LHCN-M2 (cell line): Measurements from ENCODE around the gene ADAMTSL5. TPM values are rescaled to one million over a fixed set of nuclear protein-coding genes. Genes with fewer than 3 reads are reported as not detected.

Source experiments
- DNase-seq: peaks from one replicate; pipeline ENCODE4 v3.0.0-alpha.2; 2012; ENCODE audit warnings: low read depth
- total RNA-seq: library from RNA; depleted of rRNA; stranded (reverse); fragments of >200 nt; gene quantifications from 2 replicates; pipeline ENCODE4 v1.2.3, GENCODE V29; 2014; rRNA removed

ADAMTSL5 gene
- total RNA-seq, 1 experiment from 2014 or later, result 0.75 TPM

GRCh38 chr19:1467490-1468273 lies 45.1 kb downstream of the ADAMTSL5 start:
- DNase-seq, result no peak

DNA sequence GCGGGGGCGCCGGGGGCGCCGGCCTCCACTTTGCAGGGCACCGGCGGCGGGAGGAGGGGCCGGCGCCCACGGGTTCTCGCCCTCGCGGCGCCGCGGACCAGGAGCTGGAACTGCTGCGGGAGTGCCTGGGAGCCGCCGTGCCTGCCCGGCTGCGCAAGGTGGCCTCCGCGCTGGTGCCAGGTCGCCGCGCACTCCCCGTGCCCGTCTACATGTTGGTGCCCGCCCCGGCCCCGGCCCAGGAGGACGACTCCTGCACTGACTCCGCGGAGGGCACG lies 45.7 kb downstream of the ADAMTSL5 start:
- no peak for DNase-seq

GRCh38 chr19:1466461-1467214 lies 46.2 kb downstream of the ADAMTSL5 start:
- DNase-seq, result no peak

DNA sequence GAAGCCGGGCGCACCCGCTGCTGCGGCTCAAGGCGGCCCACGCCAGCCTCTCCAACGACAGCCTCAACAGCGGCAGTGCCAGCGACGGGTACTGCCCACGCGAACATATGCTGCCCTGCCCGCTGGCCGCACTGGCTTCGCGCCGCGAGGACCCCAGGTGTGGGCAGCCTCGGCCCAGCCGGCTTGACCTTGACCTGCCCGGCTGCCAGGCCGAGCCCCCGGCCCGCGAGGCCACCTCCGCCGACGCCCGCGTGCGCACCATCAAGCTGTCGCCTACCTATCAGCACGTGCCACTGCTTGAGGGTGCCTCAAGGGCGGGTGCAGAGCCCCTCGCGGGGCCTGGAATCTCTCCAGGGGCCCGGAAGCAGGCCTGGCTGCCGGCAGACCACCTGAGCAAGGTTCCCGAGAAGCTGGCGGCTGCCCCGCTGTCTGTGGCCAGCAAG lies 46.8 kb downstream of the ADAMTSL5 start:
- no peak for DNase-seq

DNA sequence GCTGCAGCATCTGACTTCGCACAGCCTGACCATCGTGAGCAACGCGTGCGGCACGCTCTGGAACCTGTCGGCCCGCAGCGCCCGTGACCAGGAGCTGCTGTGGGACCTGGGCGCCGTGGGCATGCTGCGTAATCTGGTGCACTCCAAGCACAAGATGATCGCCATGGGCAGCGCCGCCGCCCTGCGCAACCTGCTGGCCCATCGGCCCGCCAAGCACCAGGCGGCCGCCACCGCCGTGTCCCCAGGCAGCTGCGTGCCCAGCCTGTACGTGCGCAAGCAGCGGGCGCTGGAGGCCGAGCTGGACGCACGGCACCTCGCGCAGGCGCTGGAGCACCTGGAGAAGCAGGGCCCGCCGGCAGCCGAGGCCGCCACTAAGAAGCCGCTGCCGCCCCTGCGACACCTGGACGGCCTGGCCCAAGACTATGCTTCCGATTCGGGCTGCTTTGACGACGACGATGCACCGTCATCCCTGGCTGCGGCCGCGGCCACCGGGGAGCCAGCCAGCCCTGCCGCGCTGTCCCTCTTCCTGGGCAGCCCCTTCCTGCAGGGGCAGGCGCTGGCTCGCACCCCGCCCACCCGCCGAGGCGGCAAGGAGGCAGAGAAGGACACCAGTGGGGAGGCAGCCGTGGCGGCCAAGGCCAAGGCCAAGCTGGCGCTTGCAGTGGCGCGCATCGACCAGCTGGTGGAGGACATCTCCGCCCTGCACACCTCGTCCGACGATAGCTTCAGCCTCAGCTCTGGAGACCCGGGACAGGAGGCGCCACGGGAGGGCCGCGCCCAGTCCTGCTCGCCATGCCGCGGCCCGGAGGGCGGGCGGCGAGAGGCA lies 47.4 kb downstream of the ADAMTSL5 start:
- no peak for DNase-seq

GRCh38 chr19:1461862-1462261 lies 51.0 kb downstream of the ADAMTSL5 start:
- DNase-seq, result no peak

DNA sequence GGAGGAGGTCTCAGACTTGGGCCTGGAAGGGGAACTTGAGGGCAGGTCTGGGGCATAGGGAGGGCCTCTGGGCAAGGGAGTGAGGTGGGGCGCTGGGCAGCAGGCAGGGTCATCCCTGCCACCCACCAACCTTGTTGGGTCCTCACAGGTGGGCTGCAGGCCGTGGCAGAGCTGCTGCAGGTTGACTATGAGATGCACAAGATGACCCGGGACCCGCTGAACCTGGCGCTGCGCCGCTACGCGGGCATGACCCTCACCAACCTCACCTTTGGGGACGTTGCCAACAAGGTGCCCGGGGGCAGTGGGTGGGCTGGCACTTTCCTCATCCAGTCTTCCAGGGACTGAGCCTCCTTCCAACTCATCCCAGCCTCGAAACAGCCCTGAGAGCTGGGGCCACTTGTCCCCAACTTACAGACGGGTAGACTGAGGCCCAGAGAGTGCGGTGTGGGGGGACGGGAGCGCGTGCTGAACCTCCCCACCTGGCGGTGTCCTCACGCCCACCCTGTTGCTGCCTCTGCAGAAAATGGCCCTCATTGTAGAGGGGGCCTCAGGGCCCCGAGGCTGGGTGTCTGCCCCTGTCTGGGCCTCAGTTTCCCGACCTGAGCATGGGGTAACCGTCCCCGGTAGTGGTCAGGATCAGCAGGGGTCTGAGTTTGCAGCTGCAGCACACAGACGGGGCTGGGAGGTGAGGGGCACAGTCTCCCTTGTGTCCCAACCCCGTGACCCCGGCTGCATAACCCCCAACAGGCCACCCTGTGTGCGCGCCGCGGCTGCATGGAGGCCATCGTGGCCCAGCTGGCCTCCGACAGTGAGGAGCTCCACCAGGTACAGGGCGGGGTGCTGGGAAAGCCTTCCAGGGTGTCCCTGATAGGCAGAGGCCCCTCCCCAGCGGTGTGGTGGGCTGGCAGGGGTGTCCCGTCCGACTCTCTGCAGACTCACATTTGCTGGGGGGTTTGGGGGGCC lies 52.5 kb downstream of the ADAMTSL5 start:
- no peak for DNase-seq

DNA sequence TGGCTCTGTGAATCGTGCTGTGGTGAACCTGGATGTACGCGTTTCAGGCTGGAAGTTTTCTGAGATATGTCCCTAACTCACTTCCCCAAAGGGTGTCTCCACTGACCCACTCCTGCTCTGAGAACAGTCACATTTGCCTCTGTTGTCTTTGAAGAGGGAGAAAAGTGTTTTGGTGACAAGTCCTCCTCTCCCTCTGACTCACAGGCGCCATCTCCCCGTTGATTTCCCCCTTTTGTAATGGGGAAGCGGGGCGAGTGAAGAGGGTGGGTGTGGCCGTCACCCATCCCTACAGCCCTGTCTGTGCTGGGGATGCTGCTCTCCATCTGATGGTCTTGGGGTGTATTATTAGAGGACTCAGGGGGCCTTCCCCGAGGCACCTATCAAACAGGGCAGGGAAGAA lies 53.3 kb downstream of the ADAMTSL5 start:
- no peak for DNase-seq

DNA sequence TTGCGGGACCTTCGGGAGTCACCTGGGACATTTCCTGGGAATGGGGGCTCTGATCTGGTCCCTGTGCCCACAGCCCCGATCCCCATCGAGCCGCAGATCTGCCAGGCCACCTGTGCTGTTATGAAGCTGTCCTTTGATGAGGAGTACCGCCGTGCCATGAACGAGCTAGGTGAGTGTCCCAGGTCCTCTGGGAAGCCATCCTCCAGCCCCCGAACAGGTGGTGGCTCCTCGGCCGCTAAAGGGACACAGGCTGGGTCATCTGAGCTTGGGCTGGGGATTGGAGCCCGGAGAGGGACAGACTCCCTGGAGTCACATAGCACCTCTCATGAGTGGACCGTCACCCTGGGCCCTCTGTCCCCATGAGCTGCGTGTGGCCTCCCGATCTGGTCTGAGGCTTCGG lies 54.9 kb downstream of the ADAMTSL5 start:
- no peak for DNase-seq

DNA sequence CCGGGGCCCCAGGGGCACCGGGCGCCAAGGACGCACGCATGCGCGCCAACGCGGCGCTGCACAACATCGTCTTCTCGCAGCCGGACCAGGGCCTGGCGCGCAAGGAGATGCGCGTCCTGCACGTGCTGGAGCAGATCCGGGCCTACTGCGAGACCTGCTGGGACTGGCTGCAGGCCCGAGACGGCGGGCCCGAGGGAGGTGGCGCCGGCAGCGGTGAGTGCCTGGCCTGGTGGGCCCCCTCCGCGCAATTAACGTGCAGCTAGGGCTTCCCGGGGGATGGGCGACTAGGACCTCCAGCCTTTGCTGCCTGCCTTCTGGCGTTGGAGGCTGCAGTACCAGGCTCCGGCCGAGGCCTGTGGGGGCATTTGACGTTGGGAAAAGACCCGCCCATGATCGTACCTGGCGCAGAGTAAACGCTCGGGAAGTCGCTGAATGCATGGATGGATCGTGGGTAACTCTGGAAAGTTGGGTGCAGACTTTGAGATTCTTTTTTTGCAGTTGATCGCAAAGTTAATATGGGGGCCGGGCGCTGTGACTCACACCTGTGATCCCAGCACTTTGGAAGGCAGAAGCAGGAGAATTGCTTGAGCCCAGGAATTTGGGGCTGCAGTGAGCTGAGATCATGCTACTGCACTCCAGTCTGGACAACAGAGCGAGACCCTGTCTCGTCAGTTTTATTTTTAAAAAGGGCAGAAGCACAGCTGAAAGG lies 55.6 kb downstream of the ADAMTSL5 start:
- no peak for DNase-seq

- DNase-seq, result no peak
Measured at GRCh38 chr19:1456121-1456900, 56.5 kb downstream of the ADAMTSL5 start.

DNA sequence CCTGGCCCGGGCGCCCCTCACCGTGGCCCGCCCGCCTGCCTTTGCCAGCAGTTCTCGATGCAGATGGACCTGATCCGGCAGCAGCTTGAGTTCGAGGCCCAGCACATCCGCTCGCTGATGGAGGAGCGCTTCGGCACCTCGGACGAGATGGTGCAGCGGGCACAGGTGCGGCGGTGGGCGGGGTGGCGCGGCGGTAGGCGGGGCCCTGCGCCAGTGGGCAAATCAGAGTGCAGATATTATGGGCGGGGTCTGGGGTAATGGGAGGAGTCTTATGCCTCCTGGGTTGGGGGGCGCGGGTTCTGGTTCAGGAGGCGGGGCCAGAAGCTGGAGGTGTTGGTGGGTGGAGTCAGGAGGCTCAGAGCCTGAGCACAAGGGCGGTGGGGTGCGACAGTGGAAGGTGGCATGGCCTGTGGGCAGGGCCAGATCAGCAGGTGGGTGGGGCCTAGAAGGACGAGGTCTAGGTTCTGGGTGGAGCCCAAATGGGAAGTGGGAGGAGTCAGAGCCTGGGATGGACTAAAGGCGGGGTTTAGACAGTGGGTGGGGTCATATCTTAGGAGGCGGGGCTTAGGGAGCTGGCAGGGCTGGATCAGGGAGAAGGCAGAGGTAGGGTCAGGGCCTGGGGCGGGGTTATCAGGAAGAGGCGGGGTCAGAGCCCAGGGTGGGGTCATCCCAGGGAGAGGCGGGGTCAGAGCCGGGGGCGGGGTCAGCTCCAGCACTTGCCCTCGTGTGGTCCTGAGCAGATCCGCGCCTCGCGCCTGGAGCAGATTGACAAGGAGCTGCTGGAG lies 57.3 kb downstream of the ADAMTSL5 start:
- peak; percentile 66 for DNase-seq

Other genes with a start within 250 kb of the ADAMTSL5 start
- gene CIRBP, start 243.7 kb downstream of the ADAMTSL5 start, total RNA-seq, result 253 and 293 TPM in 2 replicates
- 51.8 and 64.4 TPM in 2 replicates for gene FAM174C, start 237.5 kb downstream of the ADAMTSL5 start, total RNA-seq
- gene EFNA2, start 227.1 kb downstream of the ADAMTSL5 start, total RNA-seq, result 0.13 TPM in 1 of 2 replicates, not detected in the other
- gene NDUFS7, start 129.1 kb downstream of the ADAMTSL5 start, total RNA-seq, result 99.3 and 139 TPM in 2 replicates
- gene GAMT, start 111.5 kb downstream of the ADAMTSL5 start, total RNA-seq, result 100 and 110 TPM in 2 replicates
- gene DAZAP1, start 105.4 kb downstream of the ADAMTSL5 start, total RNA-seq, result 74.4 and 82.1 TPM in 2 replicates
- gene RPS15, start 74.6 kb downstream of the ADAMTSL5 start, total RNA-seq, result 2,358 and 3,266 TPM in 2 replicates
- 0.11 and 0.64 TPM in 2 replicates for gene APC2, start 62.9 kb downstream of the ADAMTSL5 start, total RNA-seq
- gene C19orf25, start 33.8 kb downstream of the ADAMTSL5 start, total RNA-seq, result 49.5 and 61.2 TPM in 2 replicates
- gene PCSK4, start 22.7 kb downstream of the ADAMTSL5 start, total RNA-seq, result 3.3 and 5.4 TPM in 2 replicates
- gene REEP6, start 21.8 kb downstream of the ADAMTSL5 start, total RNA-seq, result 1.5 and 2.1 TPM in 2 replicates
- gene PLK5, start 11.1 kb upstream of the ADAMTSL5 start, total RNA-seq, result not detected in 2 replicates
- 67.7 and 81.8 TPM in 2 replicates for gene MEX3D, start 55.3 kb upstream of the ADAMTSL5 start, total RNA-seq
- 174 and 191 TPM in 2 replicates for gene MBD3, start 79.8 kb upstream of the ADAMTSL5 start, total RNA-seq
- 59.9 and 60.0 TPM in 2 replicates for gene UQCR11, start 92.4 kb upstream of the ADAMTSL5 start, total RNA-seq
- 150 and 183 TPM in 2 replicates for gene TCF3, start 139.6 kb upstream of the ADAMTSL5 start, total RNA-seq
- gene ONECUT3, start 240.5 kb upstream of the ADAMTSL5 start, total RNA-seq, result 0.06 TPM in 1 of 2 replicates, not detected in the other